IgD-negative memory B cell (primary cell): ENCODE measurements around the gene OR2J3. TPM values are rescaled to one million over a fixed set of nuclear protein-coding genes. Genes with fewer than 3 reads are reported as not detected.
"Not testable (repeated sequence)": the region's sequence is repeated elsewhere in the genome, so short reads cannot be mapped to it uniquely, and the experiment has no call there.

ENCODE experiments used
- H3K27ac Mint-ChIP-seq, 3 donors: one replicate each; pipeline ENCODE4 v1.8.0; 2020 to 2022; ENCODE audit warnings: mild to moderate bottlenecking in 3 of 3, mixed read lengths in 3 of 3, moderate library complexity in 1 of 3
- H3K27me3 Mint-ChIP-seq: one replicate; pipeline ENCODE4 v1.8.0; 2021; ENCODE audit warnings: mixed read lengths
- H3K36me3 Mint-ChIP-seq: one replicate; pipeline ENCODE4 v1.8.0; 2020; ENCODE audit warnings: mild to moderate bottlenecking, mixed read lengths
- H3K4me1 Mint-ChIP-seq, 3 donors: one replicate each; pipeline ENCODE4 v1.8.0; 2020 to 2022; ENCODE audit warnings: mixed read lengths in 3 of 3, mild to moderate bottlenecking in 1 of 3
- H3K4me3 Mint-ChIP-seq, 4 donors: one replicate each; pipeline ENCODE4 v1.8.0; 2020 to 2022; ENCODE audit warnings: mild to moderate bottlenecking in 4 of 4, mixed read lengths in 4 of 4, moderate library complexity in 3 of 4
- H3K9me3 Mint-ChIP-seq, 3 donors: one replicate each; pipeline ENCODE4 v1.8.0; 2020 to 2021; ENCODE audit warnings: mixed read lengths in 3 of 3, mild to moderate bottlenecking in 1 of 3
- polyA plus RNA-seq: library from polyadenylated mRNA; unstranded; fragments of 300-500 nt; fragmentation: Illumina TruSeq; gene quantifications from one replicate; pipeline ENCODE4 v1.2.3, GENCODE V29; 2021

OR2J3 gene
- polyA plus RNA-seq: not detected

DNA sequence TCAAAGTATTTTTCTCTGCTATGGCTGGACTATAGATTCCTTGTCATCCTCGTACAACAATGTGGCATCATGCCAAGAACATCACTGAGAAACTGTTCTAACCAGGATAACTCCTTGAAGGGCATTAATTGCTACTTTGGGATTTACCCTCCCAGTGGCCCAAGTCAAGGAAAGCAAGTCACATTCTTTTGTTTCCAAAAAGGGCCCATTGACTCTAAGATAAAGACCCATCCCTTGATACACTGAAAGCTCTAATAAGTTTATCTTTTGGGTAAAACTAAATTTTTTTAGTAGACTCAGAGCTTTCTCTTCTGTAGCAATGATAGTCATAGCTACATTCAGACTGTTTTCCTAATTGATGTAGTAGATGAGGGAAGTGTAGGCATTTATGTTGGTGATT is at the start of gene OR2J3:
Gene OR2J3, plus strand, starts transcription at position 301 of the 400 bp plus-strand sequence. CDS start 3,833 bp downstream, outside the sequence.
- peaks cover 4% of the 10 kb centered on the region for H3K27me3 Mint-ChIP-seq
- H3K36me3 Mint-ChIP-seq: no peaks in the 10 kb centered on the region
- no peak within 1 kb of the TSS for H3K27ac Mint-ChIP-seq
- peaks cover 0 to 4% (median 2%) of the 10 kb centered on the region in 3 donors for H3K9me3 Mint-ChIP-seq
- H3K4me3 Mint-ChIP-seq: no peak within 1 kb of the TSS
- no peaks in the 10 kb centered on the region for H3K4me1 Mint-ChIP-seq

DNA sequence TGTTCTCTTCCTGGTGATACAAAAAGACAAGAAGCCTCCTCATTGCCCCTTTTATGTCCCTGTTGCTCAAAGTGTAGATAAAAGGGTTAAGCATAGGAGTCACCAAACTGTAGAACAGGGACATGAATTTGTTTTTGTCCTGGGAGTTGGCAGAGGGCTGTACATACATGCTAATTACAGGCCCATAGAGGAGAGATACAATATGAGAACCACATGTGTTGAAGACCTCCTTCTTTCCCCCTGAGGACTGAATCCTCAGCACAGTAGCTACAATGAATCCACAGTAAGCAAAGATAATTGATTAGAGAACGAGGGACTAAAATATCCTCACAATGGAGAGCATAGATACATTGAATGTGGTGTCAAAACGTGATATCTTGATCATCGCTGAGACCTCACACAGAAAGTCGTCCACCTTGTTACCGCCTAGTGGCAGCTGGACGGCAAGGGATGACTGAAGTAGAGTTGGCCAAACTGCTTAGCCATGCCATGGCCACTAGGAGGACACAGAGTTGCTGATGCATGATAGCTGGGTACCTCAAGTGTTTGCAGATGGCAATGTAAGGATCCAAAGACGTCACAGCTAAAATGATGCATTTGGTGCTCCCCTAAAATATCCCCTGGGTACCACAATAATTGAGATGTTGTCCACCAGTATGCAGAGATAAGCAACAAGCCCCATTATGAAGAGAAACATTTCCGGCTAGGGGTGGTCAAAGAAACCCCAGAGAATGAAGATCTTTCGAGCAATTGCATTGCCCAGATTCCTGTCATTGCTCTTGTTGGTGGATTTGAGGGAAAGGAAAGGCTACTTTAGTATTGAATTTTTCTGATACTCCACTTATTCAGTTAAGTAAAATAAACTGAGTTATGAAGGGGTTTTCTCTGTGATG is 35.8 kb upstream of the OR2J3 start:
- no peak overlapping the region for H3K4me3 Mint-ChIP-seq
- H3K36me3 Mint-ChIP-seq: peaks cover 2% of the 10 kb centered on the region
- no peak overlapping the region for H3K27ac Mint-ChIP-seq
- H3K9me3 Mint-ChIP-seq: peaks cover 2 to 4% (median 4%) of the 10 kb centered on the region in 3 donors
- peaks cover 11% of the 10 kb centered on the region for H3K27me3 Mint-ChIP-seq
- no peaks in the 10 kb centered on the region for H3K4me1 Mint-ChIP-seq

DNA sequence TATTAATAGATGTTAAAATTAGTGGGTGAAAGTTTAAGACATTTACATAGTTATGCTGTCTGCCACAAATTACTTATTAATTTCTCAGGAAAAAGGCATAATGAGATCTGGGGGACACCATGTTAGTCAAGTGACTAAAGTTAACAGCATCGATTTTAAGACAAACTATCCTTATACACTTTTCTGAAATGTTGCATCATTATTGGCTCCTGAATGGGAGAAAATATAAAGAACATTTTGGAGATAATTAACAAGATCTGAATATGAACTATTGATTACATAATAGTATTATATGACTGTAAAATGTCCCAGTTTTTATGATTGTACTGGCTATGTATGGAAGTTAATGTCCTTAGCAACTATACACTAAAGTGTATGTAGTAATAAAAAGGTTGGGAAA is 28.7 kb upstream of the OR2J3 start:
- Mint-ChIP-seq H3K27ac (no peak overlapping the region), H3K36me3 (no peaks in the 10 kb centered on the region), H3K9me3 (no peaks in the 10 kb centered on the region)

DNA sequence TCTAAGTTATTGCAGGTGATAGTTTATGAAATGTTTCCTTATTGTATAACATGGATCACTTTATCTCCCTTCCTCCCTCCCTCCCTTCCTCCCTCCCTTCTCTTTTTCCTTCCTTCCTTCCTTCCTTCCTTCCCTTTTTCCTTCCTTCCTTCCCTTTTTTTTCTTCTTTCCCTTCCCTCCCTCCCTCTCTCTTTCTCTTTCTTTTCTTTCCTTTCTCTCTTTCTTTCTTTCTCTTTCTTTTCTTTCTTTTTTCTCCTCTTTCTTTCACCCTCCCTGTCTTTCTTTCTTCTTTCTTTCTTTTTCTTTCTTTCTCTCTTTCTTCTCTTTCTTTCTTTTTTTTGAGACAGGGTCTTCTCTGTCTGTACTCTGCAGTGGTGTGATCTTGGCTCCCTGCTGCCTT is 26.5 kb upstream of the OR2J3 start:
- Mint-ChIP-seq H3K4me1 (no peaks in the 10 kb centered on the region), H3K9me3 (no peaks in the 10 kb centered on the region), H3K36me3 (no peaks in the 10 kb centered on the region), H3K4me3 (no peak overlapping the region), H3K27ac (no peak overlapping the region), H3K27me3 (peaks cover 9% of the 10 kb centered on the region)

More for the DNA sequence above, 28.7 kb upstream of the OR2J3 start:
- Mint-ChIP-seq H3K4me1 (no peaks in the 10 kb centered on the region), H3K27me3 (peaks cover 9% of the 10 kb centered on the region), H3K4me3 (no peak overlapping the region)

DNA sequence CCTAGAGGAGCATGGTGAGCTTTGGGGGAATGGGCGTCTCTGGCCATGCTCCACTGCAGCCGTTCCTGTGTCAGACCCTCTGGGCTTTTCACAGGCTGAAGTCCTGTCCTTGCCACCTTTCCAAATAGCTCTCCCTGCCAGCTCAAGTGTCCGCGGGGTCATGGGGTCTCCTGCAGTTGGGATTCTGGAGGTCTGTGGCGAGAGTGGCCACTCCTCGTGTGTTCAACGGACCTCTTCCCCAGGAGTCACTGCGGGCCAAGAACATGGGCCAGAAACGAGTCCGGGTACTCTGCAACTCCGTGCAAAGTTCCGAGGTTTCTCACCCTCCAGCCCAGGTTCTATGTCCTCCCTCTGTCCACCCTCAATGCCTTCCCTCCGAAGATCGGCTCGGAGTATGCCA is 25.4 kb upstream of the OR2J3 start:
- H3K4me3 Mint-ChIP-seq: no peak overlapping the region
- H3K36me3 Mint-ChIP-seq: no peaks in the 10 kb centered on the region
- no peaks in the 10 kb centered on the region for H3K4me1 Mint-ChIP-seq
- no peak overlapping the region for H3K27ac Mint-ChIP-seq
- H3K9me3 Mint-ChIP-seq: no peaks in the 10 kb centered on the region
- peaks cover 6% of the 10 kb centered on the region for H3K27me3 Mint-ChIP-seq

DNA sequence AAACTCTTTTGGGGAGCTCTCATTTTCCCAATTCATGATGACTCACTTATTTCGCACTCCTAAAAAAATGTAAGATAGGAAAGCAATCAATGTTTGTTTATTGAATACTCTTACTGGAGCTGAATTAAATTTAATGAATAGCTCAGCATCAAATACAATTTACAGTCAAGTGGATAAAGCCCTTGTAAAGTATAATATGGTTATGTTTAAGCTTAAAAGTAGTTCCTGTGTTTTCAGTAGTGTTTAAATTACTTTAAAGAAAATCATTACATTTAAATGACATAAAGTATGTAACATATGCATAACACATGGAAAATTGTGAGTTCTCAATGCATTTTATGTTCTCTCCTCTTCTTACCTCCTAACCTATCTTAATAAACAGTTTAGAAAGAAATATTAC is 20.6 kb upstream of the OR2J3 start, which contains the start of gene OR2B3:
Gene OR2B3, minus strand, starts transcription at position 101 of the 400 bp plus-strand sequence. Its CDS starts 65 bp downstream, at position 36.
- Mint-ChIP-seq H3K27ac (no peak within 1 kb of the TSS), H3K4me1 (no peaks in the 10 kb centered on the region), H3K9me3 (no peaks in the 10 kb centered on the region), H3K36me3 (no peaks in the 10 kb centered on the region), H3K4me3 (no peak within 1 kb of the TSS), H3K27me3 (peaks cover 8% of the 10 kb centered on the region)

DNA sequence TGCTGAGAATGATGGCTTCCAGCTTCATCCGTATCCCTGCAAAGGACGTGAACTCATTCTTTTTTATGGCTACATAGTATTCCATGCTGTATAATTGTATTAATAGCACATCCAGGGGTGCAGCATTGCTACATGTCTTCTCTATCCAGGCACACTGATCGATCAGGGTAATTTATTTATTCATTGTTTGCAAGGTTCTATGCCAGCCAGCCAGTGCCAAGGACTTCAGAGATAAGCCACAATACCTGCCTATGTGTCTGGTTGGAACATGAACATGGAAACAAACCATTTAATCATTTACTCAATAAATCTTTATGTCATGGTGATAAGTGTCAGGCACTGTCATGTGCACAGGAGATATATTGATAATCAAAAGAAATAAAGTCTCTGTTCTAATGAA is 14.9 kb upstream of the OR2J3 start:
- Mint-ChIP-seq H3K4me3 (no peak overlapping the region), H3K27ac (no peak overlapping the region), H3K4me1 (no peaks in the 10 kb centered on the region), H3K9me3 (peaks cover 0 to 3% (median 3%) of the 10 kb centered on the region in 3 donors), H3K36me3 (no peaks in the 10 kb centered on the region), H3K27me3 (peaks cover 4% of the 10 kb centered on the region)

DNA sequence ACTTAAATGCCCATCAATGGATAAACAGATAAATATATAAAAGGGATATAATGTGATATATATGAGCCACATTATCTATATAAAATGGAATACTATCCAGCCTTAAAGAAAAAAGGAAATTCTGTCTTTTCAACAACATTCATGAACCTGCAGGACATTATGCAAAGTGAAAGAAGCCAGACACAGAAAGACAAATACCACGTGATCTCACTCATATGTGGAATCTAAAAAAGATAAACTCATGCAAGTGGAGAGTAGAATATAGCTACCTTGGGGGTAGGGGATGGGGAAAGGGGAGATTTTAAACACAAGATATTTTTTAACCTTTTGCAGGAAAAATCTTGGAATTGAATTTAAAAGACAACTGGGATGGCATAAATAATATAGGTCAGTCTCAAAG is 10.1 kb upstream of the OR2J3 start:
- H3K27ac Mint-ChIP-seq: no peak overlapping the region
- no peaks in the 10 kb centered on the region for H3K4me1 Mint-ChIP-seq
- no peaks in the 10 kb centered on the region for H3K36me3 Mint-ChIP-seq
- peak overlapping the region in 1 of 4 donors; percentile 1 for H3K4me3 Mint-ChIP-seq
- peaks cover 1% of the 10 kb centered on the region for H3K27me3 Mint-ChIP-seq
- peaks cover 0 to 2% (median 2%) of the 10 kb centered on the region in 3 donors for H3K9me3 Mint-ChIP-seq

DNA sequence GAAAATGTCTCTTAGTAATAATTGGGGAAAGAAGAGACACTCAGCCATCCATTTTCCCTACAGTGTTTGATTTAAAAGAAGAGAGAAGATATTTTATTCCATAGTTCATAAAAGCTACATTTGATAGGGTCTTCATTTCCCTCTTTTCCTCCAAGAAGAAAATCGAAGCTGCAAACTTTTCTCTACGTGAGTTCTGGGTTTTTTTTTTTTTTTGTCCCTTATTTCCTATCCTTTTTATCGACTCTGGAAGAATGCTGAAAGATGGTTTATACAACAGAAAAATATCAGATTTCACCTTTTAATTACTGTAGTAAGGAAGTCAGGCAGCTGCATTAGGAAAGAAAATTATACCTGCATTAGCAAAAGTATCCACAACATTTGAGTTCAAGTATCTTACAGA is 8.7 kb upstream of the OR2J3 start, which contains the start of gene OR2J1:
Gene OR2J1, plus strand, starts transcription at position 301 of the 400 bp plus-strand sequence. CDS start 1,453 bp downstream, outside the sequence.
- no peak within 1 kb of the TSS for H3K4me3 Mint-ChIP-seq
- H3K9me3 Mint-ChIP-seq: no peaks in the 10 kb centered on the region
- no peaks in the 10 kb centered on the region for H3K36me3 Mint-ChIP-seq
- no peak within 1 kb of the TSS for H3K27ac Mint-ChIP-seq
- no peaks in the 10 kb centered on the region for H3K4me1 Mint-ChIP-seq
- H3K27me3 Mint-ChIP-seq: no peaks in the 10 kb centered on the region

DNA sequence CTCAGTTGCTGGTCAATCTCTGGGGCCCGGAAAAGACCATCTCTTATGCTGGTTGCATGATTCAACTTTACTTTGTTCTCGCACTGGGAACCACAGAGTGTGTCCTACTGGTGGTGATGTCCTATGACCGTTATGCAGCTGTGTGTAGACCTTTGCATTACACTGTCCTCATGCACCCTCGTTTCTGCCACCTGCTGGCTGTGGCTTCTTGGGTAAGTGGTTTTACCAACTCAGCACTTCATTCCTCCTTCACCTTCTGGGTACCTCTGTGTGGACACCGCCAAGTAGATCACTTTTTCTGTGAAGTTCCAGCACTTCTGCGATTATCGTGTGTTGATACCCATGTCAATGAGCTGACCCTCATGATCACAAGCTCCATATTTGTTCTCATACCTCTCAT is 4.3 kb downstream of the OR2J3 start:
- Mint-ChIP-seq H3K27me3 (peaks cover 4% of the 10 kb centered on the region), H3K36me3 (no peaks in the 10 kb centered on the region), H3K4me1 (no peaks in the 10 kb centered on the region), H3K27ac (no peak overlapping the region), H3K4me3 (no peak overlapping the region), H3K9me3 (peaks cover 0 to 1% (median 0%) of the 10 kb centered on the region in 3 donors)

DNA sequence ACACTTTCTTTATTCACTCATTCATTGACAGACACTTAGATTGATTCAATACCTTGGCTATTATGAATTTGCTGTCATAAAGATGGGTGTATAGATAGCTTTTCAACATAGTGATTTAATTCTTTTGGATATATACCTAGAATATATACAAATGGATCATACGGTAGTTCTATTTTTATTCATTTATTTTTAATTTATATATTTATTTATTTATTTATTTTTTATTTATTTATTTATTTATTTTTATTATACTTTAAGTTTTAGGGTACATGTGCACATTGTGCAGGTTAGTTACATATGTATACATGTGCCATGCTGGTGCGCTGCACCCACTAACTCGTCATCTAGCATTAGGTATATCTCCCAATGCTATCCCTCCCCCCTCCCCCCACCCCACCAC is 7.1 kb downstream of the OR2J3 start:
- not testable (repeated sequence) for H3K4me1 Mint-ChIP-seq, H3K4me3 Mint-ChIP-seq, H3K36me3 Mint-ChIP-seq, H3K27ac Mint-ChIP-seq, H3K9me3 Mint-ChIP-seq, H3K27me3 Mint-ChIP-seq

DNA sequence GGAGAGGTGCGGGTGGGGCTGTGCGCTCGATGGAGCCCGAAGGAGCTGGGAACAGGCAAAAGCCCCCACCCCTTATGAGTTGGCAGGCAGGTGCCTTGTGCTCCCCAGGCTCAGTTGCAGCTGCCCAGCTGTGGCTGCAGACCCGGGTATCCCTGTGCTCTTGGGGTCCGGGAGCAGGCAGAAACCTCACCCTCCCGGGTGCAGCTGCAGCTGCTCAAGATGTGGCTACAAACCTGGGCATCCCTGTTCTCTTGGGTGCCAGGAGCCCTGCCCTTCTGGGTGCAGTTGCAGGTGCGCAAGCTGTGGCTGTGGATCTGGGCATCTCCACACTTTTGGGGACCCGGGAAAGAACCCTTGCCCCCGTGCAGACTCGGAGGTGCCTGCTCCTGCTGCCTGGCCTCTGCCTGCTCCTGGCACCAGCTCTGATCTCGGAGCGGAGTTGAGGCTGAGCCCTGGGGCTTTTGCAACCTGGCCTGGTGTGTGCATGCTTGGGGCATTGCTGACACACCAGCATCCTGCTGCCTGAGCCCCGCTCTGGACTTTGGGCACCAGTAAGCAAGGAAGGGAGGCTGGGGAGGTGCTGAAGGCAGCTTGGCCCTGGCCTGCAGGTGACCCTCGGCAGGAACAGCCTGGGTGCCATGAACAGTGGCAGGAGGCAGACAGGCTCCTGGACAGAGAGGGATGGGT is 21.6 kb downstream of the OR2J3 start:
- Mint-ChIP-seq H3K36me3 (no peaks in the 10 kb centered on the region), H3K27ac (no peak overlapping the region), H3K4me3 (no peak overlapping the region), H3K27me3 (peaks cover 17% of the 10 kb centered on the region), H3K9me3 (peaks cover 0 to 2% (median 0%) of the 10 kb centered on the region in 3 donors), H3K4me1 (no peaks in the 10 kb centered on the region)

DNA sequence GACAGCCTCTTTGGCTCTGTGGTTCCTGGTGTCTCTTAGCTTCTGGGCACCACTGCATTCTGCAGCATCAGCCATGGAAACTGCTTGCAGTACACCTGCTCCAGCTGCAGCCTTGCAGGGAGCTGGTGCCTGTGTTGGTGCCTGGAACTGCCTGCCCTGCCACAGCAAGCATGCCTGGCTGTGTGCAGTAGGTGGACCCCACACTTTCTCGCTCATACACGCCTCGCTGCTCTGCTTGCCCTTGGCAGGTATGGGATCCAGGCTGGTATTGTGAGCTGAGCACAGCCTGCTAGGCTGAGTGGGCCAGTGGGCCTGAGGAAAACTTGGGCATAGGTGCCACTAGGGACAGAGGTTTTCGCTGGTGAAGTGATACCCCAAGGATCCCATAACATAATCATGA is 22.8 kb downstream of the OR2J3 start:
- Mint-ChIP-seq H3K9me3 (peaks cover 0 to 3% (median 0%) of the 10 kb centered on the region in 3 donors), H3K4me3 (no peak overlapping the region), H3K27me3 (peaks cover 13% of the 10 kb centered on the region), H3K4me1 (no peaks in the 10 kb centered on the region), H3K36me3 (no peaks in the 10 kb centered on the region), H3K27ac (no peak overlapping the region)

DNA sequence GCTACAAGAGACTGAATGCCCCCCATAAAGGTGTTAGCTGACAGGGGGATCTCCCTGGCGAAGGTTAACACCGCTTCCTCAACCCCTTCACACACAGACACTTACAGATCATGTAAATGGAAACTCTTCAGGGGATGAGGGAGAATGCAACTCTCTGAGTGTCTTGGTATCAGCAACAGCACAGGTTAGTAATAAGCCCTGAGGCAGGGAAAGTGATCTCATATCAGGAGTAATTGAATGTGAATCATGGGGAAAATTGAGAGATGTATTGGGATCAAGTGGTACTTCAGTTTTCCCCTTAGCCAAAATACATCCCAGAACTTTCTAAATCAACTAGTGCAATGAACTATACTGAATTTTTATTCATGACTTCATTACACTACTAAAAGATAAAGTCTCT is 23.8 kb downstream of the OR2J3 start:
- Mint-ChIP-seq H3K36me3 (no peaks in the 10 kb centered on the region), H3K27ac (no peak overlapping the region), H3K4me3 (no peak overlapping the region), H3K9me3 (peaks cover 0 to 3% (median 0%) of the 10 kb centered on the region in 3 donors), H3K4me1 (no peaks in the 10 kb centered on the region), H3K27me3 (peaks cover 10% of the 10 kb centered on the region)

DNA sequence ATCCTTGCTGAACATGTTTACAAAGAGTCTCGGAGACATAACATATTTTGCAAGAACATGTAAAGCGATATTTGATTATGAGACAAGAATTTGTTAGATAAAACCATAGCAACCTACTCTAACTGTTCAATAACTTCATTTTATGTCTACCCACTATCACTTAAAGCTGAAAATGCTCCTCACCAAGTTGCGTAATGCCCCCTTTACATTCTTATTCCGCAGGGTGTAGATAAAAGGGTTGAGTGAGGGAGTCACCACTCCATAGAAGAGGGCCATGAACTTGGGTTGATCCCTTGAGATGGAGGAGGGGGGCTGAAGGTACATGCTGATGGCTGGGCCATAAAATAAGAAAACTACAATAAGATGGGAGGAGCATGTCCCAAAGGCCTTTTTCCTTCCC is 29.9 kb downstream of the OR2J3 start:
- no peak overlapping the region for H3K4me3 Mint-ChIP-seq
- H3K4me1 Mint-ChIP-seq: no peaks in the 10 kb centered on the region
- H3K36me3 Mint-ChIP-seq: no peaks in the 10 kb centered on the region
- peaks cover 3% of the 10 kb centered on the region for H3K27me3 Mint-ChIP-seq
- no peak overlapping the region for H3K27ac Mint-ChIP-seq
- peaks cover 0 to 7% (median 3%) of the 10 kb centered on the region in 3 donors for H3K9me3 Mint-ChIP-seq
